ENCODE measurements around the gene KANSL3. TPM values are rescaled to one million over a fixed set of nuclear protein-coding genes. Genes with fewer than 3 reads are reported as not detected.

Gene KANSL3
- polyA plus RNA-seq, 4 donors: 13.5 to 39.7 (median 18.0) TPM

DNA sequence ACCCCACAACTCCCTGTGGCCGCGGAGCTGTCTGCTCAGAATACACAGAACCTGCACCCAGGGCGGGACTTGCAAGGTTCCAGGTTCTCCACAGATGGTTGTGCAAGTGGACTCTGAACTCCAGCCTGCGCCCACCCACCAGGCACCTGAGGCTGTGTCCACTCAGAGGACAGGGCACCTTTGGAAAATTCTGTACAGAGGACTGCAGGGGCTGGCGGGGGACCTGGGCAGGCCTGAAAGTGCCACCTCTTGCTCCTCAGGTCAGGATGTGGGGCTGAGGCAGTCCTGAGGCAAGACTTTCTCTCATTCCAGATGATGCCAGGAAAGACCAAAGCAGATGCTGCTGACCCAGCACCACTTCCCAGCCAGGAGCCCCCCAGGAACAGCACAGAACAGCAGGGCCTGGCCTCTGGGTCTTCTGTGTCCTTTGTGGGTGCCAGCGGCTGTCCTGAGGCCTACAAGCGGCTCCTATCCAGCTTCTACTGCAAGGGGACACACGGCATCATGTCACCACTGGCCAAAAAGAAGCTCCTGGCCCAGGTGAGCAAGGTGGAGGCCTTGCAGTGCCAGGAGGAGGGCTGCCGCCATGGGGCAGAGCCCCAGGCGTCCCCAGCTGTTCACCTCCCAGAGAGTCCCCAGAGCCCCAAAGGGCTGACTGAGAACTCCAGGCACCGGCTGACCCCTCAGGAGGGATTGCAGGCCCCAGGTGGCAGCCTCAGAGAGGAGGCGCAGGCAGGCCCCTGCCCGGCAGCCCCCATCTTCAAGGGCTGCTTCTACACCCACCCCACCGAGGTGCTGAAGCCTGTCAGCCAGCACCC lies 87.1 kb downstream of the KANSL3 start:
- Histone ChIP-seq H3K27ac (ENCODE audit: low read depth in 1 of 3, low read length in 2 of 3) (peak overlapping the region in 1 of 3 donors; percentile 49), H3K9me3 (ENCODE audit: control insufficient read depth in 2 of 2, insufficient read depth in 1 of 2, low read depth in 1 of 2, low read length in 1 of 2) (no peaks in the 10 kb centered on the region), H3K36me3 (ENCODE audit: control insufficient read depth in 3 of 3, insufficient read depth in 2 of 3, low read depth in 1 of 3, low read length in 3 of 3) (peaks cover 0 to 45% (median 3%) of the 10 kb centered on the region in 3 donors), H3K4me3 (ENCODE audit: low read depth in 1 of 3, low read length in 3 of 3) (no peak overlapping the region), H3K27me3 (ENCODE audit: control insufficient read depth in 3 of 3, insufficient read depth in 3 of 3, low read length in 3 of 3) (no peaks in the 10 kb centered on the region), H3K4me1 (ENCODE audit: control insufficient read depth in 3 of 3, insufficient read depth in 2 of 3, low read depth in 1 of 3, low read length in 2 of 3) (peaks cover 0 to 25% (median 0%) of the 10 kb centered on the region in 3 donors)
- DNase-seq (peak in 1 of 2 donors; percentile 36), FAIRE-seq (no peak)
- 92 to 93% (median 93%) methylated on average over 13 to 14 of the region's 14 CpGs for WGBS, 3 donors

- DNase-seq (peak; percentile 77 to 90), FAIRE-seq (no peak)
- WGBS, 3 donors: 46 to 68% (median 54%) methylated on average over 55 to 61 of the region's 61 CpGs
- peak overlapping the region in 2 of 3 donors; percentile 17 to 49 for H3K27ac ChIP-seq (ENCODE audit: low read depth in 1 of 3, low read length in 2 of 3)
- H3K36me3 ChIP-seq (ENCODE audit: control insufficient read depth in 3 of 3, insufficient read depth in 2 of 3, low read depth in 1 of 3, low read length in 3 of 3): peaks cover 0 to 45% (median 3%) of the 10 kb centered on the region in 3 donors
- peaks cover 0 to 25% (median 0%) of the 10 kb centered on the region in 3 donors for H3K4me1 ChIP-seq (ENCODE audit: control insufficient read depth in 3 of 3, insufficient read depth in 2 of 3, low read depth in 1 of 3, low read length in 2 of 3)
- H3K4me3 ChIP-seq (ENCODE audit: low read depth in 1 of 3, low read length in 3 of 3): peak overlapping the region in 1 of 3 donors; percentile 15
- H3K9me3 ChIP-seq (ENCODE audit: control insufficient read depth in 2 of 2, insufficient read depth in 1 of 2, low read depth in 1 of 2, low read length in 1 of 2): no peaks in the 10 kb centered on the region
- no peaks in the 10 kb centered on the region for H3K27me3 ChIP-seq (ENCODE audit: control insufficient read depth in 3 of 3, insufficient read depth in 3 of 3, low read length in 3 of 3)
These were observed 87.9 kb downstream of the KANSL3 start for GRCh38 chr2:96549967-96550786.

DNA sequence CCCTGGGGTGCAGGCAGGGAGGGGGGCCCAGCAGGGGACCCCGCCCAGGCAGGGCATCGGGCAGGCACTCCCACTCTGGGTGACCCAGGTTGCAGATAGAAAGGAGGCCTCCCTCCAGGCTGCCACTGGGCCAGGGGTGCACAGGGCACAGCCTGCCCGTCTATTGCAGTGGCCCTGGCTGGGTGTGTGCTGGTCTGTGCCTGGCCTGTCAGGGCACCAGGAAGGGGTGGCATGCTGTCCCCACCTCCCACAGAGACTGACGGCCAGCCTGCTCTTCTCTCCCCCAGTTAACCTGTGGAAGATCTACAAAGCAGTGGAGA lies 88.7 kb downstream of the KANSL3 start:
- Histone ChIP-seq H3K4me3 (ENCODE audit: low read depth in 1 of 3, low read length in 3 of 3) (no peak overlapping the region), H3K9me3 (ENCODE audit: control insufficient read depth in 2 of 2, insufficient read depth in 1 of 2, low read depth in 1 of 2, low read length in 1 of 2) (no peaks in the 10 kb centered on the region), H3K4me1 (ENCODE audit: control insufficient read depth in 3 of 3, insufficient read depth in 2 of 3, low read depth in 1 of 3, low read length in 2 of 3) (peaks cover 0 to 23% (median 0%) of the 10 kb centered on the region in 3 donors), H3K36me3 (ENCODE audit: control insufficient read depth in 3 of 3, insufficient read depth in 2 of 3, low read depth in 1 of 3, low read length in 3 of 3) (peaks cover 0 to 45% (median 3%) of the 10 kb centered on the region in 3 donors), H3K27ac (ENCODE audit: low read depth in 1 of 3, low read length in 2 of 3) (peak overlapping the region in 1 of 3 donors; percentile 3), H3K27me3 (ENCODE audit: control insufficient read depth in 3 of 3, insufficient read depth in 3 of 3, low read length in 3 of 3) (no peaks in the 10 kb centered on the region)
- DNase-seq (no peak), FAIRE-seq (no peak)
- WGBS, 3 donors: 27 to 81% (median 70%) methylated on average over 3 to 4 of the region's 4 CpGs

DNA sequence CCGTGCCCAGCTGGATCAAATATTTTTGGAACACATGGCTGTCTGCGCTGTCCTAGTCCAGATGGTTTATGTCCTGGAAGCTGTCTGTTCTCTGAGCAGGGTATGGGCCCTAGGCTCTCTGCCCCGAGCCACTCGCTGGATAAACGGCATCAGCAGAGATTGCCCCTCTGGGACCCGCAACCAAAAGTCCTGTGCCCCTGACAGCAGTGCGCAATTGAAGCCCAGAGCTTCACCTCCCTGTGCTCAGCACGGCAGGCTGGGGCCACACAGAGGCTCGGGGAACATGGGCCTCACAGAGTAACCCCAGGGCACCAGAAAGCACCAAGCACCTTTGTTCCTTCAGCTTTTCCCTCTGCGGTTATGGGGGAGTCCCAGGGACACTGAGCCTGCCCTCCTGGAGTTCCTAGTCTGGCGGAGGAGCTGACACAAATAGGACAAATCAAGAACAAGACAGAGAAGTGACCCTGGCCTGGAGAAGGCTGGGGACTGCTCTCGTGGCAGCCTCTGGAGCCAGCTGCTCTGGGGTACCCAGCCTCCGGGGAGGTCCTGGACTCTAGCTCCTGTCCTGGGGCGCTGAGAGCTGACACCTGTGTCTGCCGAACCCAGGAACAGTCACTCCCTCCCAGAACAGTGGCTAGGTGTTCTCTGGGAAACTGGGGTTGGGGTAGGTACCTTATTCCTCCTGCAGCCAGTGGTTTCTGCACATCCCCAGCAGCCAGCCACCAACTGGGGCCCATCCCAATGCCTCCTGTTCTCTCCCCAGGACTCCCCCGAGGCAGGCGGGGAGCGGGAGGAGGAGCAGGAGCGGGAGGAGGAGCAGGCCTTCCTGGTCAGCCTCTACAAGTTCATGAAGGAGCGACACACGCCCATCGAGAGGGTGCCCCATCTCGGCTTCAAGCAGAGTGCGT lies 89.3 kb downstream of the KANSL3 start:
- H3K4me3 ChIP-seq (ENCODE audit: low read depth in 1 of 3, low read length in 3 of 3): no peak overlapping the region
- peaks cover 0 to 20% (median 0%) of the 10 kb centered on the region in 3 donors for H3K4me1 ChIP-seq (ENCODE audit: control insufficient read depth in 3 of 3, insufficient read depth in 2 of 3, low read depth in 1 of 3, low read length in 2 of 3)
- WGBS, 3 donors: 77 to 84% (median 81%) methylated on average over 22 to 24 of the region's 24 CpGs
- no peaks in the 10 kb centered on the region for H3K27me3 ChIP-seq (ENCODE audit: control insufficient read depth in 3 of 3, insufficient read depth in 3 of 3, low read length in 3 of 3)
- H3K36me3 ChIP-seq (ENCODE audit: control insufficient read depth in 3 of 3, insufficient read depth in 2 of 3, low read depth in 1 of 3, low read length in 3 of 3): peaks cover 0 to 45% (median 3%) of the 10 kb centered on the region in 3 donors
- DNase-seq (no peak), FAIRE-seq (no peak)
- no peaks in the 10 kb centered on the region for H3K9me3 ChIP-seq (ENCODE audit: control insufficient read depth in 2 of 2, insufficient read depth in 1 of 2, low read depth in 1 of 2, low read length in 1 of 2)
- no peak overlapping the region for H3K27ac ChIP-seq (ENCODE audit: low read depth in 1 of 3, low read length in 2 of 3)

- H3K4me3 ChIP-seq (ENCODE audit: low read depth in 1 of 3, low read length in 3 of 3): no peak overlapping the region
- no peaks in the 10 kb centered on the region for H3K27me3 ChIP-seq (ENCODE audit: control insufficient read depth in 3 of 3, insufficient read depth in 3 of 3, low read length in 3 of 3)
- DNase-seq (no peak), FAIRE-seq (no peak)
- no peak overlapping the region for H3K27ac ChIP-seq (ENCODE audit: low read depth in 1 of 3, low read length in 2 of 3)
- peaks cover 0 to 20% (median 0%) of the 10 kb centered on the region in 3 donors for H3K4me1 ChIP-seq (ENCODE audit: control insufficient read depth in 3 of 3, insufficient read depth in 2 of 3, low read depth in 1 of 3, low read length in 2 of 3)
- 85 to 94% (median 94%) methylated on average over 6 of the region's 6 CpGs for WGBS, 3 donors
- peaks cover 0 to 42% (median 3%) of the 10 kb centered on the region in 3 donors for H3K36me3 ChIP-seq (ENCODE audit: control insufficient read depth in 3 of 3, insufficient read depth in 2 of 3, low read depth in 1 of 3, low read length in 3 of 3)
- no peaks in the 10 kb centered on the region for H3K9me3 ChIP-seq (ENCODE audit: control insufficient read depth in 2 of 2, insufficient read depth in 1 of 2, low read depth in 1 of 2, low read length in 1 of 2)
These were observed 90.4 kb downstream of the KANSL3 start for GRCh38 chr2:96547731-96548171.

GRCh38 chr2:96547203-96547641 lies 90.9 kb downstream of the KANSL3 start:
- Histone ChIP-seq H3K27ac (ENCODE audit: low read depth in 1 of 3, low read length in 2 of 3) (no peak overlapping the region), H3K9me3 (ENCODE audit: control insufficient read depth in 2 of 2, insufficient read depth in 1 of 2, low read depth in 1 of 2, low read length in 1 of 2) (no peaks in the 10 kb centered on the region), H3K36me3 (ENCODE audit: control insufficient read depth in 3 of 3, insufficient read depth in 2 of 3, low read depth in 1 of 3, low read length in 3 of 3) (peaks cover 0 to 42% (median 3%) of the 10 kb centered on the region in 3 donors), H3K4me1 (ENCODE audit: control insufficient read depth in 3 of 3, insufficient read depth in 2 of 3, low read depth in 1 of 3, low read length in 2 of 3) (peaks cover 0 to 20% (median 0%) of the 10 kb centered on the region in 3 donors), H3K27me3 (ENCODE audit: control insufficient read depth in 3 of 3, insufficient read depth in 3 of 3, low read length in 3 of 3) (no peaks in the 10 kb centered on the region), H3K4me3 (ENCODE audit: low read depth in 1 of 3, low read length in 3 of 3) (no peak overlapping the region)
- FAIRE-seq (no peak), DNase-seq (peak in 1 of 2 donors; percentile 34)
- 73 to 80% (median 79%) methylated on average over 7 of the region's 7 CpGs for WGBS, 3 donors

DNA sequence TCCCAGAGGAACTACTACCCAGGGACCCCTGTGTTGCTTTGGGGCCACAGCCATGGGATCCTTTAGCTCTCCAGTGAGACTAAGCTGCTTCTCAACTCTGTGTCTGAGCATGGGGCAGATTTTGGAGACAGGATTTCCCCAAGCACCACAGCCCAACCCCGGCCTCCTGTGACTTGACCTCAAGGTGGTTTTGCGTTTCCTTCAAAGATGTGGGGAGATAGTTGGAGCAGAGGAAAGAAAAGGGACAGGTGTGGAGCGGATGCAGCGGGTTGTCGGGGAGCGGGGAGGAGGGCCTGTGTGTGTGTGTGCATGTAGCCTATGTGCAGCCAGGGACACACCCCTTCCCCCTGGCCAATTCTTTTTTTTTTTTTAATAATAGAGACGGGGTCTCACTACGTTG lies 91.3 kb downstream of the KANSL3 start:
- H3K9me3 ChIP-seq (ENCODE audit: control insufficient read depth in 2 of 2, insufficient read depth in 1 of 2, low read depth in 1 of 2, low read length in 1 of 2): no peaks in the 10 kb centered on the region
- DNase-seq (no peak), FAIRE-seq (no peak)
- no peak overlapping the region for H3K4me3 ChIP-seq (ENCODE audit: low read depth in 1 of 3, low read length in 3 of 3)
- H3K27me3 ChIP-seq (ENCODE audit: control insufficient read depth in 3 of 3, insufficient read depth in 3 of 3, low read length in 3 of 3): no peaks in the 10 kb centered on the region
- H3K36me3 ChIP-seq (ENCODE audit: control insufficient read depth in 3 of 3, insufficient read depth in 2 of 3, low read depth in 1 of 3, low read length in 3 of 3): peaks cover 0 to 40% (median 3%) of the 10 kb centered on the region in 3 donors
- H3K4me1 ChIP-seq (ENCODE audit: control insufficient read depth in 3 of 3, insufficient read depth in 2 of 3, low read depth in 1 of 3, low read length in 2 of 3): peaks cover 0 to 20% (median 0%) of the 10 kb centered on the region in 3 donors
- H3K27ac ChIP-seq (ENCODE audit: low read depth in 1 of 3, low read length in 2 of 3): no peak overlapping the region
- 72 to 86% (median 74%) methylated on average over 8 of the region's 8 CpGs for WGBS, 3 donors

Measured in small intestine (tissue), 7 donors.